T47D (cell line): ENCODE results near the gene NOS3.
A peak's percentile ranks its signal among the peaks of the same experiment; 100 is the strongest.

Experiments used
- DNase-seq, 2 experiments: peaks; one replicate each; pipeline versions ENCODE4 v3.0.0 to v3.0.0-alpha.2; 2011 to 2012; ENCODE audit warnings: low read depth in 1 of 2, low spot score in 1 of 2
- JUND ChIP-seq: IDR thresholded peaks from 2 replicates; pipeline ENCODE4 v1.6.1; 2012; ENCODE audit warnings: low read depth
- in situ Hi-C: cut with HindIII; loops from 2 replicates; pipeline ENCODE4 v1.10.0; 2016; ENCODE audit warnings: low sequenced_read_pairs, low pct_unique_long_range_greater_than_20kb

NOS3 gene

GRCh38 chr7:150955519-150956394 is 35.1 kb upstream of the NOS3 start:
- DNase-seq, result no peak
- TF ChIP-seq JUND, result no peak
- in situ Hi-C loops, result no loop called here

- no peak for DNase-seq
- no peak for TF ChIP-seq JUND
- in situ Hi-C loops, result no loop called here
These were observed 34.3 kb upstream of the NOS3 start for GRCh38 chr7:150956395-150957132.

GRCh38 chr7:150957133-150958020 is 33.4 kb upstream of the NOS3 start:
- TF ChIP-seq JUND, result no peak
- no peak for DNase-seq
- in situ Hi-C loops, result no loop called here

DNA sequence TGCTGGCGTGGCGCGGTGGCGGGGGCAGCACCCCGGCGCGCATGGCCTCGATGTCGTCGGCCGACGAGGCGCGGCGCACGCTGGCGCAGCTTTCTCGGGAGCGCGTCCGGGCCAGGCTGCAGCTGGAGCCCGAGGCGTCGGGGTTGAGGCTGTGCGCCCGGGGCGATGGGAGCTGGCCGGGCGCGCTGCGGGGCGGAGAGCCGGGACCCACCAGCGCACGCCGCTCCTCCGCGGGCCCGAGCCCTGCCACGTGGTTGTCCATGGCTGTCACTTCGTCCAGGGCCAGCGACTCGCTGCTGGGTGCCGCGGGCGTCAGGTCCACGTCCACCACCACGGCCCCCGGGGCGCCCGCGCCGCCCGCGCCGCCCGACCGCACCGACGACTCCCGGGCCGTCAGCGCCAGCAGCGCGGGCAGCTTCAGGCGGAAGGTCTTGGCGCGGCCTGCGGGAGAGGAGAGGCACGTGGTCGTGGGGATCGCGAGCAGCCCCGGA is 32.7 kb upstream of the NOS3 start:
- DNase-seq, result no peak
- in situ Hi-C loops, result no loop called here
- no peak for TF ChIP-seq JUND

GRCh38 chr7:150958597-150958996 is 32.2 kb upstream of the NOS3 start:
- DNase-seq, result no peak
- in situ Hi-C loops, result no loop called here
- no peak for TF ChIP-seq JUND

DNA sequence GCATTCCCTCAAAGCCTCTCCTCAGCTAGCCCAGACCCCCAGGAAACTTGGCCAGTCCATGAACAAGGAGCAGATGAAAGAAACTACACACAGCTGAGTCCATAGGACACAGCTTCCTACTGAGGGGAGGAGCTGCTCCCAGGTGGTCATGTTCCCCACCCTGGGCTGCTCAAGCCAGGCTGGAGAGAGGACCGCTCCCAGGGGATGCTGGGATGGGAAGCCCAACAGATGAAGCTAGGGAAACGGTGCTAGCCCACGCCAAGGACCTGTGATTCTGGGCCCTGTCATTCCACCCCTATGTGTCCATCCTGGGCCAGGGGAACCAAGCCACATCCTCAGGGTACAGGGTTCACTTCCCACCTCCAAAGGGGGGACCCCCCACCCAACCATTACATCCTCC is 31.7 kb upstream of the NOS3 start:
- DNase-seq, result no peak
- in situ Hi-C loops, result no loop called here
- no peak for TF ChIP-seq JUND

- in situ Hi-C loops, result no loop called here
- no peak for DNase-seq
- no peak for TF ChIP-seq JUND
These were observed 30.8 kb upstream of the NOS3 start for GRCh38 chr7:150959739-150960734.

DNA sequence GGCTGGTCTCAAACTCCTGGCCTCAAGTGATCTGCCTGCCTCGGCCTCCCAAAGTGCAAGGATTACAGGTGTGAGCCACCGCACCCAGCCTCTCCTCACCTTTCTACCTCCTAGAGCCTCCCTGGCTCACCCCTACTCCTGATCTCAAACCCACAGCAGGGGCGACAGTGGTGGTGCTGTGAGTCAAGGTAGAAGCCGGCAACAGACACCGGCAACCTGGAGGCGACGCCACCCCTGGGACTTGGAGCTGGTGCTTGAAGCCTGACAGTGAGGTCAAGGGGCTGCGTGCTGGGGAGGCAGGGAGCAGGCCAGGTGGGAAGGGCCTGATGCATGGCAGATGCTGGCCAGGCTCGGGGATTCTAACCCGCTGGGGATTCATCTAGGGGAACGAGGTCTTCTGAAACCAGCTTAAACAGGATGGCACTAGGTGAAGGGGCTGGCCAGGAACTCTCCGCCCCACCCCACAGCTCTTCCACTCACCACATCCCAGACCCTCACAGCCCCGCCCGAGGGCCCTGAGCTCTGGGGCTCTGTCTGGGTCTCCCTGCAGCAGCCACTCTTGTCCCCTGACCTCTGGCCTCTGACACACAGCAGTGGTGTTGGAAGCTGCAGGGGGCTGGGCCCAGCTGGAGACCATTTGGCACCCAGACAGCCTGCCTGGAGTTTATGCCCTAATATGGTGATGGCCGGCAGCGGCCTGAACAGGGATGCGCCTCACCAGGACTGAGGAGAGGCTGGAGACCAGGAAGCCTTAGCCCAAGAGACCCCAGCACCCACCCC is 29.1 kb upstream of the NOS3 start:
- DNase-seq, result no peak
- in situ Hi-C loops, result no loop called here
- no peak for TF ChIP-seq JUND

DNA sequence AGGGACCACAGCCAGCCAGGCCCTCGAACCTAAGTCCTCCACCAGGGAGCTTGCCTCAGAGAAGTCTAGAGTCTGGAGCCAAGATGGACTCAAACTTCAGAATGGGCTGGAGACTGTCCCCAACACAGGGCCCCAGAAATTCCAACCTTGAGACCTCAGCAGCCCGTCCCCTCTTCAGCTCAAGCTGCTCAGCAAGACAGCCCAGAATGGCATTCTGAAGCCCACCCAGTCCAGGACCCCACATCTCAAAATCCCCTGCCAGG is 28.6 kb upstream of the NOS3 start:
- in situ Hi-C loops, result no loop called here
- TF ChIP-seq JUND, result no peak
- DNase-seq, result no peak

DNA sequence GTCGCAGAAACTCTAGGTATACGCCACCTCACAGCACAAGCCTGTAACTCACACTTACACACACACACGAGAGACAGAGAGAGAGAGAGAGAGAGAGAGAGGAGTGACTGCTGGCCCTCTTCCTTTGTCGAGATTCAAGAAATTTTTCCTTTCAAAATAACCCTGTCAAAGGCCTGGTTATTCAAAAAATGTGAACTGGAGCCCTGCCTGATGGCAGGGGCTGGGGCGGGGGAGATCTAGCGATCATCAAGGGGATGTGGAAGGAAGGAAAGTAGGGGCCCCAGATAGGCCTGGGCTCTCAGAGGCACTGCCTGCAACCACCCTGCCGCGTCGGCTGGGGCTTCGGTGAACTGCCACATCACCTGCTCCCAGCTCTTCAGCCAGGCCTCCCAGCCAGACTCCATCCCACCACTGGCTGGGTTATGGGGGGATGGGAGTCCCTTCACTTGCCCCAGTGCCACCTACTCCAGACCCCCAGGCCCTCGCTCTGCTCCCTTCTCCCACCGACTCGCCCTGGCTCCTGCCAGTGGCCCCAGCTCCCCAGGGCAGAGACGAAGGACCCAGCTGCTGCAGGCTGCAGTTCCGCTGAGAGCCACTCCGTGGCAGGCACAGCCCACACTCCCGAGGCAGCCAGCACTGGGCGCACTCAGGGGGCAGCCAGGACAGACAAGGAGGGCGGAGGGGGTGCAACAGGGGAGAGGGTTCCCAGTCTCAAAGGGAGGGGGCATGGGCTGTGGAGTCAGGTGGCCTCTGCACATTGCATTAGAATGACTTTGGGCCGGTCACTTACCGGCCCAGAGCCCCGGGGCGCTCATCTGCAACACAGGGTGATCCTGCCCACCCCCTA is 28.0 kb upstream of the NOS3 start:
- in situ Hi-C loops, result no loop called here
- TF ChIP-seq JUND, result no peak
- peak; percentile 32 to 92 for DNase-seq
